ENCODE measurements around the gene OLFM2. TPM values are rescaled to one million over a fixed set of nuclear protein-coding genes. Genes with fewer than 3 reads are reported as not detected.
"Not testable (repeated sequence)": the region's sequence is repeated elsewhere in the genome, so short reads cannot be mapped to it uniquely, and the experiment has no call there.

OLFM2 gene
- total RNA-seq, 4 donors from 2014 or later: 0.25 to 0.78 TPM; not detected in 2

DNA sequence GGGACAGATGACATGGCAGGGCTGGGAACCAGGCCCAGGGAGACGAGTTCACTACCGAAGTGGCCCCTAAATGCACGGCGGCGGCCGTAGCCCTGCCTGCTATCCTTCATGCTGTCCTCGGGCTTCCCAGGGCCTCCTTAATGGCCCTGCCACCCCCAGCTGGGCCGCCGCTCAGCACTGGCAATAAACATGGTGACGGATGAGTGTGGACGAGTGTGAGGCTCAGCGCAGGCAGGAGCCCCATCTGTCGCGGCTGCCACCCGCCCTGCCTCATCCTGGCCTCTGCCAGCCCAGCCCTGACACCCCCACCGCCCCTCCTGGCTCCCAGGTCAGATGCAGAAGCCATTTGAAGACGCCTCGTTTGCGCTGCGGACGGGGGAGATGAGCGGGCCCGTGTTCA is 87.6 kb downstream of the OLFM2 start:
- no peak for TF ChIP-seq POLR2A (IDR thresholded peaks at IDR 0.05)
- TF ChIP-seq, protein P1, sequence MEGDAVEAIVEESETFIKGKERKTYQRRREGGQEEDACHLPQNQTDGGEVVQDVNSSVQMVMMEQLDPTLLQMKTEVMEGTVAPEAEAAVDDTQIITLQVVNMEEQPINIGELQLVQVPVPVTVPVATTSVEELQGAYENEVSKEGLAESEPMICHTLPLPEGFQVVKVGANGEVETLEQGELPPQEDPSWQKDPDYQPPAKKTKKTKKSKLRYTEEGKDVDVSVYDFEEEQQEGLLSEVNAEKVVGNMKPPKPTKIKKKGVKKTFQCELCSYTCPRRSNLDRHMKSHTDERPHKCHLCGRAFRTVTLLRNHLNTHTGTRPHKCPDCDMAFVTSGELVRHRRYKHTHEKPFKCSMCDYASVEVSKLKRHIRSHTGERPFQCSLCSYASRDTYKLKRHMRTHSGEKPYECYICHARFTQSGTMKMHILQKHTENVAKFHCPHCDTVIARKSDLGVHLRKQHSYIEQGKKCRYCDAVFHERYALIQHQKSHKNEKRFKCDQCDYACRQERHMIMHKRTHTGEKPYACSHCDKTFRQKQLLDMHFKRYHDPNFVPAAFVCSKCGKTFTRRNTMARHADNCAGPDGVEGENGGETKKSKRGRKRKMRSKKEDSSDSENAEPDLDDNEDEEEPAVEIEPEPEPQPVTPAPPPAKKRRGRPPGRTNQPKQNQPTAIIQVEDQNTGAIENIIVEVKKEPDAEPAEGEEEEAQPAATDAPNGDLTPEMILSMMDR (IDR thresholded peaks at IDR 0.05 in 4 of 5, conservative IDR thresholded peaks at IDR 0.05 in 1 of 5): no peak
- Histone ChIP-seq H3K4me1 (no peaks in the 10 kb centered on the region), H3K27ac (no peak overlapping the region), H3K9me3 (no peaks in the 10 kb centered on the region), H3K4me3 (no peak overlapping the region), H3K27me3 (no peaks in the 10 kb centered on the region), H3K36me3 (peaks cover 0 to 23% of the 10 kb centered on the region in 2 donors)
- in situ Hi-C loops (cut with MboI; ENCODE audit: low sequenced_read_pairs in 4 of 4) (no loop called here), intact Hi-C loops (cut with DNase I; ENCODE audit: low total_unique reads) (no loop called here)
- ATAC-seq (no peak), DNase-seq (no peak)

DNA sequence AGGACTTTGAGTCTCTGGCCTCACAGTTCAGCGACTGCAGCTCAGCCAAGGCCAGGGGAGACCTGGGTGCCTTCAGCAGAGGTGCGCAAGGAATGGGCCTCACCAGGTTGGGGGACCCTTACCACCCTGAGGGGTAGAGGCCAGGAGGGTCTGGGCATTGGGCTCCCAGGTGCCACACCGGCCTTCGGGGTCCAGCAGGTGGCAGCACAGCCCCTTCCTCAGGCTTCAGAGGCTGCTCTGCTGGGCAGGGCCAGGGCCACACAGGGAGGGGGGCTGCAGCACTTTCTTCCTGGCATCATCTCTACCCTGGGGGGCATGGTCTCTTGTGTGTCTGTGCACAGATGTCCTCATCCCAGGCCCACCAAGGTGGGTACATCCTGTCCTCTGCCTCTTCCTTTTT is 88.3 kb downstream of the OLFM2 start:
- Histone ChIP-seq H3K9me3 (no peaks in the 10 kb centered on the region), H3K27me3 (no peaks in the 10 kb centered on the region), H3K4me1 (no peaks in the 10 kb centered on the region), H3K27ac (no peak overlapping the region), H3K36me3 (peaks cover 0 to 30% of the 10 kb centered on the region in 2 donors), H3K4me3 (no peak overlapping the region)
- TF ChIP-seq POLR2A (IDR thresholded peaks at IDR 0.05): no peak
- TF ChIP-seq, protein P1 (IDR thresholded peaks at IDR 0.05 in 4 of 5, conservative IDR thresholded peaks at IDR 0.05 in 1 of 5): no peak
- intact Hi-C loops (cut with DNase I; ENCODE audit: low total_unique reads): no loop called here
- DNase-seq (no peak), ATAC-seq (no peak)
- in situ Hi-C loops (cut with MboI; ENCODE audit: low sequenced_read_pairs in 4 of 4): no loop called here

DNA sequence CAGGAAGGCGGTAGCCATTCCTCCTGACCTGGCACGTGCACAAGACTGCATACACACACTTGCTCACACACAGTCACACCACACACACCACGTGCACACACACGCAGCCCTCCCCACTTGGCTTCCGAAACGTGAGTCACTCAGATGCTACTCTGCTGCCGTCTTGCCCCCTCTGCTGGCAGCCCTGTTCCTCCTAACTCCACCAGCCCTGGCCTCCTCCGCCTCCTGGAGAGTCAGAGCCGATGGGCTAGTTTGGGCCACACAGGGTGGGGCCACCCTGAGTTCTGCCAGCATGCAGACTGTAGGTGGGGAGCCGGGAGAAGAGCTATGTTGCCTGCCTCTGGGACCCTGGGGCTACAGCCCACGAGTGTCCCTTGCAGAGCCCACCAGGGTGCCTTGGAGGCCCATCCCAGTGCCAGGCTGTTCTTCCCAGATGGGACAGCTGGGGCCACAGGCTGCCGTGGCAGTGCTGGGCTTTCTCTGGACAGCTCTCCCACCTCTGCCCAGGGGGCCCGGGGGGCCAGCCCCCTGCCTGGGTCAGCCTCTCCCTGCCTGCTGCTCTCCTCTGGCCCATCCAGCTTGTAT is 89.1 kb downstream of the OLFM2 start:
- in situ Hi-C loops (cut with MboI; ENCODE audit: low sequenced_read_pairs in 4 of 4): no loop called here
- intact Hi-C loops (cut with DNase I; ENCODE audit: low total_unique reads): no loop called here
- no peak for ATAC-seq
- peak in 1 of 2 donors; percentile 18 for DNase-seq
- Histone ChIP-seq H3K4me1 (no peaks in the 10 kb centered on the region), H3K9me3 (no peaks in the 10 kb centered on the region), H3K4me3 (no peak overlapping the region), H3K27me3 (no peaks in the 10 kb centered on the region), H3K27ac (no peak overlapping the region), H3K36me3 (peaks cover 0 to 39% of the 10 kb centered on the region in 2 donors)
- TF ChIP-seq POLR2A (IDR thresholded peaks at IDR 0.05): no peak
- TF ChIP-seq, protein P1 (IDR thresholded peaks at IDR 0.05 in 4 of 5, conservative IDR thresholded peaks at IDR 0.05 in 1 of 5): no peak

DNA sequence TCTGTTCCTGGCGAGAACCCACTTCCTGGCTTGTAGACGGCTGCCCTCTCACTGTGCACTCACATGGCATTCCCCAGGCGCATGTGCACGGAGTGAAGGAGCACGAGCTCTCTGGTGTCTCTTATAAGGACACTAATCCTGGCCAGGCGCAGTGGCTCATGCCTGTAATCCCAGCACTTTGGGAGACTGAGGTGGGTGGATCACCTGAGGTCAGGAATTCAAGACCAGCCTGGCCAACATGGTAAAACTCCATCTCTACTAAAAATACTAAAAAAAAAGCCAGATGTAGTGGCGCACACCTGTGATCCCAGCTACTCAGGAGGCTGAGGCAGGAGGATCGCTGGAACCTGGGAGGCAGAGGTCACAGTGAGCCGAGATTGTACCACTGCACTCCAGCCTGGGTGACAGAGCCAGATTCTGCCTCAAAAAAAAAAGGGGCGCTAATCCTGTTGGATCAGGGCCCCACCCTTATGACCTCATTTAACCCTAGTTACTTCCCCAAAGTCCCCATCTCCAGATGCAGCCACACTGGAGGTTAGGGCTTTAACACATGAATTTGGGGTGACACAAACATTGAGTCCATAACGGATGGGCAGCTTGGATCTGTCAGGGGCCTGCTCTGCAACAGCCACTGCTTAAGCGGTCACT is 92.6 kb downstream of the OLFM2 start:
- DNase-seq; in situ Hi-C loops (cut with MboI; ENCODE audit: low sequenced_read_pairs in 4 of 4); H3K4me1 ChIP-seq; H3K27me3 ChIP-seq; H3K9me3 ChIP-seq; intact Hi-C loops (cut with DNase I; ENCODE audit: low total_unique reads); H3K27ac ChIP-seq; ATAC-seq; H3K4me3 ChIP-seq: not testable (repeated sequence)
- peaks cover 0 to 72% of the 10 kb centered on the region in 2 donors for H3K36me3 ChIP-seq

DNA sequence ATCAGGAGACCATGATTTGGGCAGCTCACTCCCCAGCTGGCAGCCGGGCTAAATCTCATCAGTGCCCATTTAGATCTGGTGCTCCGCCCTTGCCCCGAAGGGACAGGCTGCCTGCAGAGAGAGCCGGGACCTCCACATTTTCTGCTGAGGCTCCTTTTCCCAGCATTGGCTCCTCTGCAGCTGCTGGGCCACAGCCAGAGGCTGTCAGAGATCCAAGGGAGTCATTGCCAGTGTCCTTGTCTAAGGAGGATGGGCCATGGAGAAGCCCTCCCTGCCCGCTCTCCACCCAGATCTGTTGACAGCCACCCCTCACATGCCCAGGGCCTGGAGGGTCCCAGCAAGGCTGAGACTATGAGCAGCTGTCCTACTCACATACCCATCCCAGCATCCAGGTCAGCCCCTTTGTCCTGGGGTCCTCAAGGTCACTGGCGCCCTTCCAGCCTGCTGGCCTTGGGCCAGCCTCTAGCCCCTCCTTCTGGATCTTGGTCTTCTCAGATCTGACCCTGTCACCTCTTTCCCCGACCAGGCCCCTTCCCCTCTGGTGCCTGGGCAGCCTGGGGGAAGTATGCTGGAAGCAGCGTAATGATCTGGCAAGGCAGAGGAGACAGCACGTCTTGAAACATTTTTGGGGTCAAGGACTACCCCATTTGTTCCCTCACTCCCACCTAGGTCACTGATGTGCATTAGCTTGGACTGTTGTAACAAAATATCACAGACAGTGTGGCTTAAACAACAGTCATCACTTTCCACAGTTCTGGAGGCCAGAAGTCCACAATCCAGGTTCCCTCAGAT is 93.3 kb downstream of the OLFM2 start:
- H3K27me3 ChIP-seq: no peaks in the 10 kb centered on the region
- no peak for TF ChIP-seq POLR2A (IDR thresholded peaks at IDR 0.05)
- TF ChIP-seq, protein P1 (IDR thresholded peaks at IDR 0.05 in 4 of 5, conservative IDR thresholded peaks at IDR 0.05 in 1 of 5): no peak
- H3K4me3 ChIP-seq: no peak overlapping the region
- no peaks in the 10 kb centered on the region for H3K4me1 ChIP-seq
- DNase-seq (no peak), ATAC-seq (no peak)
- in situ Hi-C loops (cut with MboI; ENCODE audit: low sequenced_read_pairs in 4 of 4) (no loop called here), intact Hi-C loops (cut with DNase I; ENCODE audit: low total_unique reads) (no loop called here)
- peaks cover 0 to 79% of the 10 kb centered on the region in 2 donors for H3K36me3 ChIP-seq
- no peaks in the 10 kb centered on the region for H3K9me3 ChIP-seq
- no peak overlapping the region for H3K27ac ChIP-seq
